HG02759 (cell line): ENCODE measurements around the gene TRPC6.
"Not testable (repeated sequence)": the region's sequence is repeated elsewhere in the genome, so short reads cannot be mapped to it uniquely, and the experiment has no call there.

ENCODE experiments used
- ATAC-seq: cut with Tn5 transposase; IDR thresholded peaks from one replicate; pipeline ENCODE4 v1.9.1; 2021; ENCODE audit warnings: mild to moderate bottlenecking, moderate library complexity; ENCODE audit not compliant: unreplicated experiment

TRPC6 gene

GRCh38 chr11:101523193-101523592, 60.6 kb downstream of the TRPC6 start:
- ATAC-seq, result no peak

GRCh38 chr11:101521821-101522220, 62.0 kb downstream of the TRPC6 start:
- ATAC-seq, result no peak

DNA sequence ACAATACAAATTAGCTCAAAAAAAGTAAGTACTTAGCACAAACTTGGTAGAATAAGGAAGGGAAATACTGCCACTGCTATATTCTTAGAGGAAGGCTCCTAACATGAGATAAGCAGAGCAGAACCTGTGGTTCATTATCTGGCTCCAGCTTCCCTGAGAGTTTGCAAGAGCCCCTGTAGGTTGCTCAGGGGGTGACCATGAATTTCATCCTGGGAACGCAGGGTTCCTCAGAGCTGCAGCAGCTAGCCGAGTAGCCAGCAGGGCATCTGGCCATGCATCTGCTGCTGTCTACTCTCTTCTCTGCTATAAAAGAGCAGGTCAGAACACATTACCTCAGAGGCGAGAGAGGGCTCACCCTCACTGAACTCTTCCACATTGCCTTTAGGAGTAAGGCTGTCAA, 67.3 kb downstream of the TRPC6 start:
- no peak for ATAC-seq

GRCh38 chr11:101511065-101511464, 72.7 kb downstream of the TRPC6 start:
- ATAC-seq, result no peak

GRCh38 chr11:101510591-101510990, 73.2 kb downstream of the TRPC6 start:
- ATAC-seq, result no peak

DNA sequence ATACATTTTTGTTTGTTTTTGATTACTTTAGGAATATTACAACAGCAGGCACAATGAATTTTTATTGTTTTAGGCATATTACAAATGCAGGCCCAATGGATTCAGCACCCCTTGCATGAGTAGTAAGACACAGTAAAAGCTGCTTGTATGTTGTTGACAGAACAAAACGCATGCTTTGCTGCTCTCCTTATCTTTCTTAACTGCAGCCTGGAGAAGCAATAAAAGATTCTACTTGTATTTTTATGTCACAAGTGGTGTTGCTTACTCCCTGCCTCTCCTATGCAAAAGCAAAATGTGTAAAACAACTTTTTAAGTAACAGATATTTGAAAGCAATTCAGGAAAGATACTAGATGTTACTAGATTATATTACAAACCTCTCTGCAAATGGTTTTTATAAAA, 73.9 kb downstream of the TRPC6 start:
- no peak for ATAC-seq

- ATAC-seq, result no peak
Observed at GRCh38 chr11:101508370-101508769, 75.4 kb downstream of the TRPC6 start.

- ATAC-seq, result no peak
Observed at GRCh38 chr11:101498891-101499290, 84.9 kb downstream of the TRPC6 start.

GRCh38 chr11:101497291-101497690, 86.5 kb downstream of the TRPC6 start:
- ATAC-seq, result no peak

DNA sequence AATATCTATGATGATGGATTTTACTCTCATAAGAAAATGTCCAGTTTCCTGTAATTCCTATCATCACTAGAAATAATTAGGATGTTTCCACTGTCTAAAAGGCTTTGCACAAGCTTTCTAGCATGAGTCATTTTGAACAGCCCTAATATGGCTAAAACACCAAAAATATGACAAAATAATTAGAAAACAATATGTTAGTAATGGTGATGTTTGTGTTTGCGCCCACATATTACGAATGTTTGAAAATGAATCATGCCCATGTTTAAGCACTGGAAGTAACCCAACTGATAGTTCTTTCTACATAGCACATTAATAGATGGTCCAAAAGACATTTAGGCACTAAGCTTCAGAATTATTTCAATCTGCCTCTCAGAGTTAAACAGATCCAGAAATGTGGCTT, 96.0 kb downstream of the TRPC6 start:
- no peak for ATAC-seq

DNA sequence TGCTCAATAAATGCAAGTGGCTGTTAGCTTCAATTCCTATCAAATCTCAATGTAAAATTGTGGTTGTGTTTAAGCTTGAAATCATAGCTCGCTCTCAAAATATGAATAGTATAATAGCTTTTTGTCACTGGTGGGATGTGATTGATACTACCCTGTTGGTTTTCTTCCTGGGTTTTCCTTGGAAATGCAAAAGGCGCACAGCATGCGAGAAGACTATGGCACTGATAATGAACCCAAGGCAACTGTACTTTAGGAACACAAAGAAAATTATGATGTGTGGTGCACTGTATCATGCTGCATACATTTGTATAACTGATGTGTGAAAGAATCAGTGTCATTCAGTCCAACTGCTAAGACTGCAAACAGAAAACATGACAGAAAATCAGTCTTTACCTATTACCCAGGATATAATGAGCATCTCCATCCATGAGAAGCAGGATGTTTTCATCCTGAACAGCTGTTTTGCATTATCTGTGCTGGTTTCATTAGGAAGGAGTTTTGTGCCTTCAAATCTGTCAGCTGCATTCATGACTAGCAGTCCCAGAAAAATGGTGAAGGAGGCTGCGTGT, 101.2 kb downstream of the TRPC6 start:
- no peak for ATAC-seq

- no peak for ATAC-seq
Observed at GRCh38 chr11:101478587-101479369, 105.0 kb downstream of the TRPC6 start.

- ATAC-seq, result no peak
Observed at GRCh38 chr11:101477926-101478325, 105.9 kb downstream of the TRPC6 start.

DNA sequence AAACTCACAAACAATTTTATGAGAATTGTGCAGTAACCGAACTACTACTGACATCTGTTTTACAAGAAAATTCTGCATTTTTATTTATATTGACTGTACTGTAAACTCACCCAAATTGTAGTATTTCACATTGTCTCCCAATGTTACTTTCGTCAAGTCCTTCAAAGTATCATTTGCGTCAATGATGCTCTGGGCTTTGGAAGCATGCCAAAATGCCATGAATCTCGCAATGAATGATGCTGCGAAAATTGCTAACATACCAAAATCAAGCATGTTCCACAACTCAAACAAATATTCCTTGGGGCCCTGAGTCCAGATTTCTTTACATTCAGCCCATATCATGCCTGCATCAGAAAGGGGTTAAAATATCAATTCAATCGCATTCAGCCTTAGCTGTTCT, 107.6 kb downstream of the TRPC6 start:
- ATAC-seq, result no peak

DNA sequence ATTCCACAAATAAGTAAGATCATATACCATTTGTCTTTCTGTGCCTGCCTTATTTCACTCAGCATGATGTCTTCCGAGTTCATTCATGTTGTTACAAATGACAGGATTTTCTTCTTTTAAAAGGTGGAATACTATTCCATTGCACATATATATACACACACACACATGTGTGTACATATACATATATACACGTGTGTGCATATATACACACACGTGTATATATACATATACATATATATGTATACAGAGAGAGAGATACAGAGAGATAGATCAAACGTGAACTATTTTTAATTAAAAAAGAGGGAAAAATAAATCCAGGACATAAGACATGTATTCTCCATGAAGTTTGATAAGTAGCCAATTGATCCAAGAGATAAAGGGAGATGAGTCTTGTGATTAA, 108.1 kb downstream of the TRPC6 start:
- ATAC-seq, result no peak

DNA sequence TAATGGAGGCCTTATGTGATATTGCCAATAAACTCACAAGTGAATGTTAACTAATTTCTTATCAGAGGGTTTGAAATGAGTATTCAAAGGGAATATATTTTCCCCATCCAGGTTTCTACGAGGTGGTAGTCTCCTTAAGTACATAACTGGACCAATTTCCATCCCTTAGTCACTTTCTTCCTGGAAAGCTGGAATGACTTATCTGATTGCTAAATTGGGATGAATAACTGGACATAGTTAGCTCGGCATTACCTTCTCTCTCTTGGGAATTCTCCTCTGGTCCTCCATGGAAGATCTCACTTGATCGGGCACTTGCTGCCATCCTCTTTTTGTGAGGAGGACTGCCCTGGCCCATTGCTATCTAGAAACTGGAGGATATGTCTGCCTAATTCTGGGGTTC, 109.1 kb downstream of the TRPC6 start:
- no peak for ATAC-seq

GRCh38 chr11:101470881-101471520, 112.8 kb downstream of the TRPC6 start:
- ATAC-seq, result no peak

GRCh38 chr11:101470419-101470818, 113.4 kb downstream of the TRPC6 start:
- ATAC-seq, result no peak

GRCh38 chr11:101466352-101466751, 117.5 kb downstream of the TRPC6 start:
- ATAC-seq, result no peak

DNA sequence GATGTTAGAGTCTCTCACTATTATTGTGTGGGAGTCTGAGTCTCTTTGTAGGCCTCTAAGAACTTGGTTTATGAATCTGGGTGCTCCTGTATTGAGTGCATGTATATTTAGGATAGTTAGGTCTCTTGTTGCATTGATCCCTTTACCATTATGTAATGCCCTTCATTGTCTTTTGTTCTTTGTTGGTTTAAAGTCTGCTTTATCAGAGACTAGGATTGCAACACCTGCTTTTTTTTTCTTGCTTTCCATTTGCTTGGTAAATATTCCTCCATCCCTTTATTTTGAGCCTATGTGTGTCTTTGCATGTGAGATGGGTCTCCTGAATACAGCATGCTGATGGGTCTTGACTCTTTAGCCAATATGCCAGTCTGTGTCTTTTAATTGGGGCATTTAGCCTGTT, 119.4 kb downstream of the TRPC6 start:
- not testable (repeated sequence) for ATAC-seq

GRCh38 chr11:101459020-101459419, 124.8 kb downstream of the TRPC6 start:
- ATAC-seq, result no peak

DNA sequence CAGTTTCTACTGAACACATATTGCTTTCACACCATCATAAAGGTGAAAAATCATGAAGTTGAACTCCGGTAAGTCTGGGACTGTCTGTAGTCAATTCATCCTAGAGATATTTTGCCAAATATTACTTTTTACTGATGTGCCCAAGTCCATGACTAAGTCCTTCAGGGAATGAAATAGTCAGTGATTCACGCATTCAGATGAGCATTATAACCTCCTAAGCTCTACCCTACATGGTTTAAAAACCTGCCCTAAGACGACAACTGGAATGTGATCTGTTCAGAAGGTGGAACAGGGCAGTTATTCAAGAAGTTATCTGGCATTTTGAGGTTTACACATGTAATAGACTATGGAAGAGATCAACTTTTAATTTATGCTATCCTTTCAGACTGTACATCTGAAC, 125.6 kb downstream of the TRPC6 start:
- ATAC-seq, result no peak
